ENCODE data around the gene NT5E.

DNA sequence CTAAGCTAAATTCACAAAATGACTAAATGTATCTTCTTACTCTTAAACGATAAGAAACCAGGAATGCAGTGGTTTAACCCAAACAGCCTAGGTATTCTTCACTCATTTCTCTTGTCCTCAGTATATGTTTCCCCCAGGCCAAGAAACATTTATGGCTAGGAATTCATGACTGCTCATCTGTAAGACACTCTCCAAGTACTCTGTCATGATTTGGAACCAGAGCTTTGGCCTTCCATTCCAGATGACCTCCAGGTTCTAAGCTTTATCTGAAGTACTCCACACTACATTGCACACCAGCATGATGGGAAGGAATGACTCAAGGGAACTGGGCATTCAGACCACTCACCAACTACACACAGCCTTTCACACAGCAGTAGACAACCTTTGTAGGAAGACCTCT, 29.3 kb downstream of the NT5E start:
- no peak for TF ChIP-seq POLR2AphosphoS5 (IDR thresholded peaks at IDR 0.05)
- TF ChIP-seq, protein P1, sequence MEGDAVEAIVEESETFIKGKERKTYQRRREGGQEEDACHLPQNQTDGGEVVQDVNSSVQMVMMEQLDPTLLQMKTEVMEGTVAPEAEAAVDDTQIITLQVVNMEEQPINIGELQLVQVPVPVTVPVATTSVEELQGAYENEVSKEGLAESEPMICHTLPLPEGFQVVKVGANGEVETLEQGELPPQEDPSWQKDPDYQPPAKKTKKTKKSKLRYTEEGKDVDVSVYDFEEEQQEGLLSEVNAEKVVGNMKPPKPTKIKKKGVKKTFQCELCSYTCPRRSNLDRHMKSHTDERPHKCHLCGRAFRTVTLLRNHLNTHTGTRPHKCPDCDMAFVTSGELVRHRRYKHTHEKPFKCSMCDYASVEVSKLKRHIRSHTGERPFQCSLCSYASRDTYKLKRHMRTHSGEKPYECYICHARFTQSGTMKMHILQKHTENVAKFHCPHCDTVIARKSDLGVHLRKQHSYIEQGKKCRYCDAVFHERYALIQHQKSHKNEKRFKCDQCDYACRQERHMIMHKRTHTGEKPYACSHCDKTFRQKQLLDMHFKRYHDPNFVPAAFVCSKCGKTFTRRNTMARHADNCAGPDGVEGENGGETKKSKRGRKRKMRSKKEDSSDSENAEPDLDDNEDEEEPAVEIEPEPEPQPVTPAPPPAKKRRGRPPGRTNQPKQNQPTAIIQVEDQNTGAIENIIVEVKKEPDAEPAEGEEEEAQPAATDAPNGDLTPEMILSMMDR (IDR thresholded peaks at IDR 0.05): no peak

Measured in prostate gland (tissue), 2 donors.